GM18951 (cell line): ENCODE results near the gene RAB6A.

ENCODE experiments used
- POLR2A ChIP-seq: IDR thresholded peaks from 4 replicates; pipeline ENCODE4 v1.6.1; 2011; ENCODE audit warnings: mild to moderate bottlenecking; ENCODE audit not compliant: insufficient read length, insufficient read depth; ENCODE audit errors: extremely low read depth
- in situ Hi-C: fragments of 300-500 bp; cut with MboI; formaldehyde crosslinking; loops from one replicate; pipeline ENCODE4 v1.12.0; 2022; ENCODE audit warnings: low sequenced_read_pairs, mixed read lengths, inconsistent platforms; ENCODE audit not compliant: unreplicated experiment

The RAB6A gene

DNA sequence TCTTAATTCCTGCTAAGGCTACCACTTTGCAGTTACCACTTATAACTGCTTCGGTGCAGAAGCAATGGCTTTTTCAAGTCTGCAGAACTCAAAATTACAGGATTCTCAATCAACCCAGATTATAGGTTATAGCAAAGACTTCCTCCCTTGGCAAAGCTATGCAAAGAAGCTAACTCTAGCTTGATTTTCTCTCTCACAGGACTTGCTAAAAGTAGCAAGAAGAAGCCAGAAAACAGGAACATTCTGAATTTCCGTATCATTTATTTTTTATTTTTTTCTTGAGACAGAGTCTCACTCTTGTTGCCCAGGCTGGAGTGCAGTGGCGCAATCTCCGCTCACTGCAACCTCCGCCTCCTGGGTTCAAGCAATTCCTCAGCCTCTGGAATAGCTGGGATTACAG lies 125.2 kb downstream of the RAB6A start:
- no peak for TF ChIP-seq POLR2A
- in situ Hi-C loops, result no loop called here

DNA sequence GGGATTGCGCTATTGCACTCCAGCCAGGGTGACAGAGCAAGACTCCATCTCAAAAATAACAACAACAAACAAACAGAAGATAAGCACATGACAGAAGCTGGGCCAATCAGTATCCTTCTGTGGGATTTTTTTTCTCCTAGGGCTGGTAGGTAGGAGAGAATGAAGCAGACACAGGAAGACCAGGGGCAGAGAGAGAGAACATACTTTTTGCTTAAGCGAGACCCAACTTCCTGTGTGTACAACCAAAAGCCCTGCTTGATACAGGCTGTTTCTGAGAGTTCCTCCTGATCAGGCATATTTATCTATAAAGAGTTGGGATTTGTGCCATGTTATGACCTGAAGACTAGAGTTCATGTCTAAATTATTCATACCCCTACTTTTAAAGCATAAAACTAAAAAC lies 126.9 kb downstream of the RAB6A start:
- in situ Hi-C loops, result no loop called here
- no peak for TF ChIP-seq POLR2A

DNA sequence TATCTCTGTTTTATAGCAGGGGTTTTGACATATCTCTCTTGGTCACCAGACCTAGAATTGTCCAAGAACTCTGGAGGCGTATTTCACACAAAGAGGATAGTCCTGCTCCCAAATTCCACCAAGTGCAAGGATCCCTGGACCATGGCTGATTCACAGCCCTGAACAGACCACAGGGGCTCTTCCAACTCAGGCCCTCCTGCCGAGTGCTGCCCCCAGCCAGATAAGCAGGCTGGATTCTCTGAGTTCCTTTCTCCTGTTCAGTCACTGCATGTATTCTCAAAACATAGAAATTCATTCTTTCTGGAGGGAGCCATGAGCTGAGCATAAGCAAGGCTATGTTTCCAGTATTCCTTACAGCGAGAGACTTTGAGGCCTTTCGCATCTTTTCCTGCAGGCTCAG lies 127.9 kb downstream of the RAB6A start:
- in situ Hi-C loops, result no loop called here

DNA sequence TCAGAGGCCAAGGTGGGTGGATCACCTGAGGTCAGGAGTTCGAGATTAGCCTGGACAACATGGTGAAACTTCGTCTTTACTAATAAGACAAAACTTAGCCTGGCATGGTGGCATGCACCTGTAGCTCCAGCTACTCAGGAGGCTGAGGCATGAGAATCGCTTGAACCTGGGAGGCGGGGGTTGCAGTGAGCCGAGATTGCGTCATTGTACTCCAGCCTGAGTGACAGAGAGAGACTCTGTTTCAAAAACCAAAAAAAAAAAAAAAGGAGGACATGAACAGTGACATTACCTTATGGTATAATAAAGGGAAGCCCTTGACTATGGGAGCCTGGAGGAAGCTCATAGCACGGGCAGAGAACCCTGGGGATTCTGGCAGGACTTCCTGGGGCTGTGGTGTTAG lies 131.0 kb downstream of the RAB6A start:
- in situ Hi-C loops, result no loop called here
- TF ChIP-seq POLR2A, result no peak

More for the DNA sequence above, 127.9 kb downstream of the RAB6A start:
- TF ChIP-seq POLR2A, result no peak

DNA sequence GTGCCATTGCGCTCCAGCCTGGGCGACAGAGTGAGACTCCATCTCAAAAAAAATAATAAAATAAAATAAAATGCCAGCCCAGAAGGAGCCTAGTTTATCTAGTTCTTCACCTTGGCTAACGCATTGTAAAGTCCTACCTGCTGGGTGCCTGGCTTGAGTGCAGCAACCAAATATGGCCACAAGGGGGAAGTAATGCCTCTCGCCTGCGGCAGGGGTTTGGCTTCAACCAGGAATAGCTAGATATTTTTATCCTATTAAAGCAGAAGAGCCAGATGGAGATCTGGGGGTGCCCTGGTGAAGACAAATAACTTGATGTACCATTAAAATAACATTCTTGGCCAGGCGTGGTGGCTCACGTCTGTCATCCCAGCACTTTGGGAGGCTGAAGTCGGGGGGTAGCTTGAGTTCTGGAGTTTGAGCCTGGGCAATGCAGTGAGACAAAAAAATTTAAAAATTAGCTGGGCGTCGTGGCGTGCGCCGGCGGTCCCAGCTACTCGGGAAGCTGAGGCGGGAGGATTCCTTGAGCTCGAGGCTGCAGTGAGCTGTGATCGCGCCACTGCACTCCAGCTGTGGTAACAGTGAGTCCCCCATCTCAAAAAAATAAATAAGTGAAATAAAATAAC lies 135.1 kb downstream of the RAB6A start:
- in situ Hi-C loops, result no loop called here
- TF ChIP-seq POLR2A, result no peak
